ENCODE results near the gene DOCK1.

Gene DOCK1

DNA sequence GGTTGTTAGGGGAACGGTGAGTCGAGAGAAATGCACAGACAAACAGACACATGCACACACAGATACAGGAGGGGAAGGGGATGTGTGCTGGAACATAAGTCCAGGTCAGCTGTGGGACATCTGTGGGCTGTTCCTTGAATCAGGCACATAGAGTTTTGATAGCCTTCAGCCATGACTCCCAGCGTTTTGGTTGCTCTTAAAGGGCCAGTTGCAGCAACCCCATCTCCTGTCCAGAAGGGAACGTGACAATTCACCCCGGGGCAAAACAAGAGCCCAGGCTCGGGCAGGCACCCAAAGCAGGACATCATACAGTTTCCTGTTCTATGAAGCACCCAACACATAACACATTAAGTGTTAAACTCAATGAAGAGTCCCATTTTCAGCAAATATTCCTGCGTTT lies 281.6 kb downstream of the DOCK1 start:
- DNase-seq, result no peak

GRCh38 chr10:127189226-127189625 lies 284.0 kb downstream of the DOCK1 start:
- DNase-seq, result no peak

GRCh38 chr10:127190427-127190826 lies 285.2 kb downstream of the DOCK1 start:
- no peak for DNase-seq

- DNase-seq, result no peak
Observed at GRCh38 chr10:127193125-127193524, 287.9 kb downstream of the DOCK1 start.

DNA sequence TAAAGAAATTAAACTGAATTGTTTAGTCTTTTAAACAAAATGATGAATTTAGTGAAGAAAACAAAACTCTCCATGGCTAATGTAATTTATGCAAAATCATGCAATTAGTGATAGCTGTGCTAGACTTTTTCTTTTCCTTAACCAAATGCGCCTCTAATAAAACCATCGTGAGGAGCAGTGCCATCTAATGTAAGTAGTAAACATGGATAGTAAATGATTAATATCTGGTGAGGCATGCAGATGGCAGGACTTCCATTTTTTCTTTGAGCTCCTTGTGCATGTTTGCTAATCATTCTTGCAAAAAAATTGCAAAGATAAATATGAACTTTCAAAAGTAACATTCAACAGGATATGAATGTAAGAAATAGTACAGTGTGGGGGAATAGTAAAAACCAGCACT lies 288.9 kb downstream of the DOCK1 start:
- no peak for DNase-seq

- no peak for DNase-seq
Observed at GRCh38 chr10:127194599-127194998, 289.4 kb downstream of the DOCK1 start.

DNA sequence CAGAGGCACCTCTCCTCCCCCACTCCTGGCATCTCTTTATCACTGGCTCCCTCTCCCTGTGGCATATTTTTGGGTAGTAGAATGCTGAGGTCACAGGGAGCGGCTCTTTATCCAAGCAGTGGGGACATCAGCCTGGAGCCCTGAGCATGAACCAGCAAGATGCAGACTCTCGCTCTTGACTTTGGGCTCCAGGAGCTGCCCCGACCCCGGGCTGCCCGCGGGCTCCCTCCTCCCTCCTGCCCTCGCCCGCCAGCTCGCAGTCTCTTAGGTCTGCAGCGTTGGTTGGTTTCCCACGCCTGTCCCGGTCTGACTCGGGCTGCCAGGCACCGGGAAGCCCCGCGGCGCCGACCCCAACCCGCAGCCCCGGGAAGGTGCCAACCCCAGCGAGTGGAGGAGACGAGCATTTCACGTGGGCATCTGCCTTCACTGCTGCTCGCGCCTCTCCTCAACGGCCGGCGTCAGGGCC lies 289.8 kb downstream of the DOCK1 start:
- no peak for DNase-seq

DNA sequence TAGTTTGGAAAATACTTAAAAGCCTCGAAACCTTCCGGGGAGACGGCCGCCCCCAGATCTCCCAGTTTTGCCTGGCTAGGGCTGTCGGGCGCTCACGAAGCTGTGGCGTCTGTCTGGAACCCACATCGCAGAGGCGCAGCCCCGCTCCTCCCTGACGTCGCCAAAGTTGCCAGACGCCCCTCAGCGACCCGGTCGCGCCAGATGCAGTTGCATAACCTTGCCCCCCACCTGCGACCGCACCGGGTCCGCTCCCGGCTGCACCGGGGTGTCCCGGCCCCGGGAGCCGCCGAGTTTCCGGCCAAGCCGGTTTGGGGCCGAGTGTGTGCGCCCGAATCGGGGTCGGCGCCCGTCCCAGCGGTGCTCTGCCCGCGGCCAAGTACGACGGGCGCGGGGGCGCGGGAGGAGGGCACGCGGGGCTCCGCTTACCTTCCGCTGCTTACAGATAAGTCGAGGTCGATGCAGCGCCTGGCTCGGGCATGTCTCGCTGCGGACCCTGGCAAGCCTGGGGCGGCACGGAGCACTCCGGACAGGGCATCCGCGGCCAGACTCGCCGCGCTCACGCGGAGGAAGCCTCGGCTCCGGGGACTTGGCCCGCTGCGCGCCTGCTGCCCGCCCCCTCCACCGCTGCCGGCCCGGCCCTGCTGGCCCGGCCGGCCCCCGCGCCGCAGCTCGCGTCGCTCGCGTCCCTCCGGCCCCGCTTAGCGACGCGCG lies 290.5 kb downstream of the DOCK1 start:
- DNase-seq, result no peak

- DNase-seq, result no peak
Observed at GRCh38 chr10:127196282-127197153, 291.3 kb downstream of the DOCK1 start, which contains the start of gene INSYN2A. Gene INSYN2A (minus strand): TSS chr10:127196591. CDS start chr10:127176395, 20,196 bp downstream.

DNA sequence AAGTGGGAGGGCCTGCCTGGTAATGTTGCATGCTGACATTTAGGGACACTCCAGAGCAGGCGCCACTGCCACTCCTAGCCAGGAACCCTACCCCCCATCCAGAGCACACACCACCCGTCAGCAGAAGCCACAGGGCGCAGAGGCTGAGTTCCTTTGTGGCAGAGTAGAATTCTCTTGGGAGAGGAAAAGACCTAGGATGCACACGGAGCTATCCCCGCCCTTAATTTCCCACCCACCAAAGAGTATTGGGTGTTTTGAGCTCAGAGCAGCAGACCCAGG lies 291.9 kb downstream of the DOCK1 start:
- no peak for DNase-seq

GRCh38 chr10:127198307-127198706 lies 293.1 kb downstream of the DOCK1 start:
- DNase-seq, result no peak

DNA sequence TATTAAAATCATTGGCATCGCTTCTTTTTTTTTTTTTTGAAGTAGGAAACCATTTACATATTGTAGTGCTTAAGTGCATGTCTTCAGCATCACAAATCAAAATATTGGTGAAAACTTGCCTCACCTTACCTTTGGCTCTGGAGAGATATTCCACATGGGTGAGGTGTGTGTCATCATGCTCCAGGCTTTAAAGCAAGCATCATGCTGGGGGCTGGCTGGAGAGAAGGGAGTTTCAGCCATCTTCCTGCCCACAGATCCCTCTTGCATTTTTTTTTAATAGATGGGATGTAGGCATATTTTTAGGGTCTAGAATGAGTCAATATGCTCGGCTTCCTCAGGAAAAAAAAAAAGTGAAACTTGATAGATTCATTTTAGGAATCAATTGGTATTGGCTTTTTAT lies 293.5 kb downstream of the DOCK1 start:
- no peak for DNase-seq

DNA sequence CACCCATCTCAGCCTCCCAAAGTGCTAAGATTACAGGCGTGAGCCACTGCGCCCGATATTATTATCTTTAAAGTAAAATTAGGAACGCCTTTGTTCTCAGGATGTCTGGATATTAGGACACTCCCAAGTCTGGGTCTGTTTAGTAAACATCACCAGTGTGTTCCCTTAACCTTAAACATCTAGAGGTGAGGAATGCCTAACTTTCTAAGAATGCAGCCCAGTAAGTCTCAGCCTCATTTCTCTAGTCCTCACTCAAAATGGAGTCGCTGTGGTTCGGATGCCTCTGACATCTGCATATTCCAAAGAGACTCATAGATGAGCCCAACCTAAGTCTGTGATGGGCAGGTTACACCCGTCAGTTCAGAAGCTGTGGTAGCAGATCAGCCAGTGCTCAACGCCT lies 295.4 kb downstream of the DOCK1 start:
- DNase-seq, result no peak

DNA sequence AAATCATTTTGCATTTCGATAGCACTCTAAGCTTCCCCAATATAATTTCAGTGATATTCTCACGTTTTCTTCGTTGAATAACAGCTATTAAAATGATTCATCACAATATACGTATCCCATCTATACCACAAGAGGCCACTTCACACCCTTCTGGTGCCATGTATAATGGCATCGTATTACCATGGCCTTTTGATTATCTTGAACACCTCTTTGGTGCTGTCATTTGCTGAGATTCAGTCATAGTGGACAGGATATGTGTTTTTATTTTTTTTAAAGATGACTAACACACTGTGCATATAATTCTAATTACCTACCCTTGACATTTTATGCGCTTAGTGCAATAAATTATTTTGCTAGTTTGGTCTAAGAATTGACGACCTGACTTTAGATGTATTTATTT lies 297.8 kb downstream of the DOCK1 start:
- DNase-seq, result no peak

DNA sequence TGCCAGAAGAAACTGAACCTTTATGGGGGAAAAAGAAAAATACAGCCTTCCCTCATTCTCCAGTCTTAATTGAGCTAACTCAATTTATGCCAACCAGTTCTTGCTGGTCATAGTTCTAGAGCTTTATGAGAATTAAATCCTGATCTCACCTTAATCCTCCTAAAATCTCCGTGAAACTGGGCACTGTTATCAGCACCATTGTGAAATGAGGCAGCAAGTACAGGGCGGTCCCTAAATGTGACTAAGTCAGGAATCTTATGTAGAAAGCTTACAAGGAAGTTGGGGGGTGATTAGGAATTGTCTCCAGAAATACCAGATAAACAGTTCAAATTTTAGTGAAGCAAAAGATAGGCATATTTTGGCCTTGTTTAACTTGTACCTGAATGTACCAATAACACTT lies 301.9 kb downstream of the DOCK1 start:
- DNase-seq, result no peak

DNA sequence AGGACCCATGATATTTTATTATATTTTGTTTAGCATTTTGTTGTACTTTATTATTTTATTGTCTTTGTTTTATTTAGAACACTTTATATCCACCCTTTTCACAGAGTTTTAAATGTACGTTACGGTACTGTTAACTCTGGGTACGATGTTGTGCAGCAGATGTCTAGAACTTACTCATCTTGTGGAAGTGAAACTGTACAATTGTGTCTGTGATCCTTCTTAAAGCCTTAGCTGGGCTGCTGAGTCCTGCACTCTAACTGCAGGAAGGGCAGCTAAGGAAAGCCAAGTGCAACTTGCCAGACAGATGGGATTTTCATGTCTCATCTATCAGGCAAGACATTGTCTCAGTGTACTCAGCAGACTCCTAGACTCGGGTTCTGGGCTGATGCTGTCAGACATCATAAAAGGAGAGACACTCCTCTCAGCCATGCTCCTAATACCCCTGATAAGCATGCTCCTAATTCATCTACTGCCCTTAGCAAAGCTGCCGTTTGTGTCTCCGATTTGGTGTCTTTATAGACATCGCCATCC lies 305.8 kb downstream of the DOCK1 start:
- no peak for DNase-seq

DNA sequence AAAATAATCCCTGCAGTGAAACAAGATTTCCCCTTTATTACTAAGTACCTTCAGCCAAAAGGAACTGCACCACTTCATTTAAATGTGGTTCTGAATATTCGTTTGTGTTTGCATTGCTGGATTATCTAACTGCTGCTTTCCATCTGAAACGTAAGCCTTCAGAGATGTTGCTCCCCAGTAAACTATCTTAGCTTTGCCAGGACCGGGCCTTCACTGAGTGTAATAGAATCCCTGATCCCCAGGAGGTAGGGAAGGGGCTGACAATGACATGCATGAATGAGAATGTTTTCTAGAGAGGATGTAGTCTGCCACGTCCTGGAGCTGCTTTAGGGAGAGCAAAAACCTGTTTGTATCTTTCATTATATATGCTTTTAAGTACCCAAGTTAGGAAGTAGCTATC lies 310.6 kb downstream of the DOCK1 start:
- no peak for DNase-seq

GRCh38 chr10:127216274-127216673 lies 311.0 kb downstream of the DOCK1 start:
- no peak for DNase-seq

DNA sequence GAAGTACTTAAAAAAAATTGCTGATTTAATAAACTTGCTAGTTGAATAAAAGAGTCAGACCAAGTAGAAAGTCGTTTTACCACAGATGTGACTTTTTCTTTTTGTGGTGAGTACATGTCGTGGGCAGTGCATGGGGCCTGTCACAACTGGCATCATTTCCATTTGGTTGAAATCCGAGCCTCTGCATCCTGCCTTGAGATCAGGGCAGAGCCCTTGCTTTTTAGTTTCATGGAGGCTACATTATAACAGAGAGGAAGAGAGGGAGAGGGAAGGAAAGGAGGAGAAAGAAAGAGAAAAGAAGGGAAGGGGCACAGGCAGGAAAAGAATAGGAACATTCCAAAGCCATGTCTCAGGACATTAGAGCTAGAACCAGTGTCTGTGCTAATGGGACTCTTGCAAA lies 311.6 kb downstream of the DOCK1 start:
- DNase-seq, result no peak

DNA sequence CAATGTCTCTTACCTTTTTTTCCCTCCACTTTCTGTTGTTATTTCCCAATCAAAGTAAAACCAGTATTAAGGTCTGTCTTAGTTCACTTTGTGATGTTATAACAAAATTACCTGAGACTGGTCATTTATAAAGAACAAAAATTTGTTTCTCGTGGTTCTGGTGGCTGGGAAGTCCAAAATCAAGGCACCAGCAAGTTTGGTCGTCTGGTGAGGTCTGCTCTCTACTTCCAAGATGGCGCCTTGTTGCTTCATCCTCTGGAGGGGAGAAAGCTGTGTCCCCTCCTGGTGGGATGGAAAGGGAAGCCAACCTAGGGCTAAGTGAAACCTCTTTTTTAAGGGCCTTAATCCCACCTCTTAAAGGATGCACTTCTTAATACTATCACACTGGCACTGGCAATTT lies 313.4 kb downstream of the DOCK1 start:
- no peak for DNase-seq

DNA sequence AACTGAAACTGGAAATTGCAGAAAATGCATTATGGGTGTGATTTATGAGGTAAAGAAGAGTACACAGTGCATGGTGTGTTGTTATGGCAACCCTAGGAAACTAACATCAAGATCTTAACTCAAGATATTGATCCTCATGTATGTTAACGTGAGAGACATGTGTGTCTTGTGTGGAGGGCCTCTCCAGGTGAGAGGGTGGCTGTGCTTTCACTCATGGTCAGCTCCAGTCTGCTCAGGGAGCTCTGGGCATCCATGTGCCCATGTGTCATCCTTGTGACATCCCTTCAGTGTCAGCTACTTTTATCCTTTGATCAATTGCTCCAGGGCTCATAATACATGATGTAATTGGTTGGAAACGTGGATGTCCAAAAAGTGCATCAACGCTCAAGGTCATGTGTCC lies 316.1 kb downstream of the DOCK1 start:
- DNase-seq, result no peak

GRCh38 chr10:127227027-127227426 lies 321.8 kb downstream of the DOCK1 start:
- no peak for DNase-seq

DNA sequence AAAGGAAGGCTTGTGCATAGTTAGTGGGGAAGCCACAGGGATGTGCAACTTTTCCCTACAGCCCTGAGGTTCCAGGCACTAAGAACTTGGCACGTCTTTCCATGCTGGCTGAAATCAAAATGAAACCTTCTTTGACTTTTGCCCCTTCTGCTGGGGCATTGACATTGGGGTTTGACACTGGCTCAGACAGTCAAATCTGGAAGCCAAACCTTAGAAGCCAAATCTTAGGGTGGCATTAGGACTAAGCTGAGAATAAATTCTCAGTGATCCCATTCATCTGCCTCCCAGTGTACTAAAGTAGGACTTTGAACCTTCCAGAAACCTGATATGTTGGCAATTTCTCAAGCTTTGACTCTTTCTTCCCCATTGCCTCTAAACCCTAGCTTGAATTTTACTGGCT lies 322.4 kb downstream of the DOCK1 start:
- DNase-seq, result no peak

- DNase-seq, result no peak
Observed at GRCh38 chr10:127228195-127228787, 323.1 kb downstream of the DOCK1 start.

Data from AML-193 (cell line).